ENCODE results near the gene HOXA4. TPM values are rescaled to one million over a fixed set of nuclear protein-coding genes. Genes with fewer than 3 reads are reported as not detected.
A peak's percentile ranks its signal among the peaks of the same experiment; 100 is the strongest.

HOXA4 gene
- total RNA-seq, 3 donors from 2014 or later (not counting 1 experiment from before 2014, with no cell fraction given) = 0.52 to 2.1 (median 0.63) TPM

- H3K36me3 Mint-ChIP-seq = peaks cover 7% of the 10 kb centered on the region
Measured at GRCh38 chr7:27094304-27095049, 36.1 kb downstream of the HOXA4 start.

DNA sequence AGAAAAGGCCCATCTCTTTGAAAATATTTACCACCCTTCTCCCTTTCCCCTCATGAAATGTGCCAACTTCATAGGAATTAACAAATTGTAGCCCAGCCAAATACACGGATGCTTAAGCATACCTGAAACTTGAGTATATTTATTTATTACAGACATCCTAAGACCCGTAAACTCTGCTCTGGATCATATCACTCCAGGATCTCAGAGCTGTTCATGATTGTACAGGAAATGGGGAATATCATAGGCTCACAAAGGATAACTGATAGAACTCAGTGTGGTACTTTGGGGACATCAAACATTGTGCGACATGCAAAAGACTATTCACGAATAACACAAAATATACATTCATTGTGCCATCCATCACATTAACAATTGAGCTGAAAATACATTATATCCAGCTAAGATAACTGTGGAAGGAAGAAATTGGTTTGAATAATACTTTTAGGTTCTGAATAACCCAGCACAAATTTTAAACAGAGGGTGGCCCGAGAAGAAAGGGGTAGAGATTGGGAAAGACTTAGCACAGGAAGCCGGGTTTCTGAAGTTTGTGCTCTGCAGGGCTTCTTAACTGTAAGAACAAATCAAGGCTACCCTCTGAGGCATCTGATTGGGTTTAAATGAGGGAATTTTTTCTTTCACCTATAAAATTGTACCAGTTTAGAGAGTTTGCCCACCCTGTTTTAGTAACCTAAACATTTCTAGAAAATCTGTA lies 37.2 kb downstream of the HOXA4 start:
- no peak for TF ChIP-seq CTCF (IDR thresholded peaks at IDR 0.05)
- Mint-ChIP-seq H3K27ac (no peak overlapping the region), H3K36me3 (no peaks in the 10 kb centered on the region), H3K9me3 (no peaks in the 10 kb centered on the region), H3K27me3 (ENCODE audit: low read depth in 2 of 2) (peaks cover 56 to 63% of the 10 kb centered on the region in 2 donors), H3K4me3 (peak overlapping the region; percentile 66), H3K4me1 (peaks cover 32 to 41% of the 10 kb centered on the region in 2 donors)
- DNase-seq = no peak
- Histone ChIP-seq H3K4me1 (ENCODE audit: control insufficient read depth, insufficient read depth, low read length) (peaks cover 23% of the 10 kb centered on the region), H3K27me3 (ENCODE audit: control insufficient read depth, insufficient read depth, low read length) (peaks cover 22% of the 10 kb centered on the region), H3K9me3 (ENCODE audit: control insufficient read depth, insufficient read depth, low read length) (no peaks in the 10 kb centered on the region), H3K36me3 (ENCODE audit: control insufficient read depth, insufficient read depth, low read length) (no peaks in the 10 kb centered on the region), H3K4me3 (ENCODE audit: low read length) (no peak overlapping the region), H3K27ac (ENCODE audit: low read length) (no peak overlapping the region)
- 39% methylated on average over 3 of the region's 6 CpGs for WGBS (ENCODE audit: insufficient coverage)
- intact Hi-C loops (cut with micrococcal nuclease) = no loop called here
- no peak for ATAC-seq

More at GRCh38 chr7:27094304-27095049, 36.1 kb downstream of the HOXA4 start:
- H3K9me3 Mint-ChIP-seq = no peaks in the 10 kb centered on the region
- Histone ChIP-seq H3K4me3 (ENCODE audit: low read length) (no peak overlapping the region), H3K9me3 (ENCODE audit: control insufficient read depth, insufficient read depth, low read length) (no peaks in the 10 kb centered on the region), H3K36me3 (ENCODE audit: control insufficient read depth, insufficient read depth, low read length) (peaks cover 3% of the 10 kb centered on the region), H3K4me1 (ENCODE audit: control insufficient read depth, insufficient read depth, low read length) (peaks cover 30% of the 10 kb centered on the region), H3K27me3 (ENCODE audit: control insufficient read depth, insufficient read depth, low read length) (peaks cover 16% of the 10 kb centered on the region), H3K27ac (ENCODE audit: low read length) (no peak overlapping the region)
- H3K4me3 Mint-ChIP-seq = peak overlapping the region; percentile 91
- DNase-seq = no peak
- intact Hi-C loops (cut with micrococcal nuclease) = loop anchor here (5.0 kb wide), 1 partner anchor 58 kb away; the partner anchor contains the start of gene HOXA3
- H3K27me3 Mint-ChIP-seq (ENCODE audit: low read depth in 2 of 2) = peaks cover 54 to 63% of the 10 kb centered on the region in 2 donors
- no peak for TF ChIP-seq CTCF (IDR thresholded peaks at IDR 0.05)
- WGBS (ENCODE audit: insufficient coverage) = 55% methylated on average over 29 of the region's 29 CpGs
- no peak for ATAC-seq
- peak overlapping the region; percentile 71 to 88 for H3K27ac Mint-ChIP-seq
- H3K4me1 Mint-ChIP-seq = peaks cover 43 to 49% of the 10 kb centered on the region in 2 donors

DNA sequence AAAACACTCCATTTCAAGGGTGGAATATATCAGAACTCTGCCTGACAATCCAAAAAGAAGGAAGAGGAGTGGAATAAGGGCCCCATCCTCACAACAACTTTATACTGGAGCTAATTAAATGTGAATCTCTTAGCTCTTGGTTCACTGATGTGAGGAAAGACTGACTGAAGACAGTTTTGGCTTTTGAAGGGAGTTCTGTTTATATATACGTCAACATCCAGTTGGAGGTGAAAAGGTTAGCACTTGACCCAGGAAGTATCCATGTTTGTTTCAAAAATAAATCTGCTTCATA lies 37.8 kb downstream of the HOXA4 start:
- WGBS (ENCODE audit: insufficient coverage) = no CpG with 5 or more reads among the region's 1 CpG
- no peak overlapping the region for H3K27ac ChIP-seq (ENCODE audit: low read length)
- H3K4me1 ChIP-seq (ENCODE audit: control insufficient read depth, insufficient read depth, low read length) = peaks cover 21% of the 10 kb centered on the region
- peaks cover 27 to 41% of the 10 kb centered on the region in 2 donors for H3K4me1 Mint-ChIP-seq
- peaks cover 26% of the 10 kb centered on the region for H3K27me3 ChIP-seq (ENCODE audit: control insufficient read depth, insufficient read depth, low read length)
- ATAC-seq (no peak), DNase-seq (no peak)
- no peak overlapping the region for H3K4me3 Mint-ChIP-seq
- no peak for TF ChIP-seq CTCF (IDR thresholded peaks at IDR 0.05)
- no peak overlapping the region for H3K4me3 ChIP-seq (ENCODE audit: low read length)
- H3K9me3 Mint-ChIP-seq = no peaks in the 10 kb centered on the region
- H3K27me3 Mint-ChIP-seq (ENCODE audit: low read depth in 2 of 2) = peaks cover 57 to 67% of the 10 kb centered on the region in 2 donors
- H3K9me3 ChIP-seq (ENCODE audit: control insufficient read depth, insufficient read depth, low read length) = no peaks in the 10 kb centered on the region
- H3K36me3 Mint-ChIP-seq = no peaks in the 10 kb centered on the region
- intact Hi-C loops (cut with micrococcal nuclease) = no loop called here
- H3K27ac Mint-ChIP-seq = no peak overlapping the region
- no peaks in the 10 kb centered on the region for H3K36me3 ChIP-seq (ENCODE audit: control insufficient read depth, insufficient read depth, low read length)
